Upper lobe of right lung (tissue), 1 donor: Measurements from ENCODE around the gene COA8. TPM values are rescaled to one million over a fixed set of nuclear protein-coding genes. Genes with fewer than 3 reads are reported as not detected.

Experiments
- ATAC-seq: fragments of 200-7000 bp; cut with Tn5 transposase; one replicate; pipeline ENCODE4 v1.9.1; 2020; ENCODE audit warnings: mild to moderate bottlenecking, moderate library complexity
- DNase-seq: peaks from one replicate; pipeline ENCODE4 v3.0.0-alpha.2; 2020
- H3K27ac ChIP-seq: fragments of 200-600 bp; one replicate; pipeline ENCODE4 v1.8.0; 2022
- H3K27me3 ChIP-seq: fragments of 200-600 bp; one replicate; pipeline ENCODE4 v1.8.0; 2022; ENCODE audit warnings: mild to moderate bottlenecking
- H3K36me3 ChIP-seq: fragments of 200-600 bp; one replicate; pipeline ENCODE4 v1.8.0; 2022
- H3K4me1 ChIP-seq: fragments of 200-600 bp; one replicate; pipeline ENCODE4 v1.8.0; 2022
- H3K4me3 ChIP-seq: fragments of 200-600 bp; one replicate; pipeline ENCODE4 v1.8.0; 2022; ENCODE audit warnings: mild to moderate bottlenecking
- H3K9me3 ChIP-seq: fragments of 200-600 bp; one replicate; pipeline ENCODE4 v1.8.0; 2022
- intact Hi-C: fragments of 100-400 bp; cut with DNase I; formaldehyde crosslinking; loops from one replicate; pipeline ENCODE4 v1.11.0; 2022
- total RNA-seq: library from RNA; stranded (reverse); fragmentation: NEBNext Ultra II Directional; extraction: Animal tissue kit (Norgen Biotek cat#: 25700); gene quantifications from one replicate; pipeline ENCODE4 v1.2.1, GENCODE V29; 2021
- TF ChIP-seq, protein P1 (sequence below): fragments of 200-600 bp; IDR thresholded peaks from one replicate; pipeline ENCODE4 v1.8.0; 2022; ENCODE audit warnings: antibody characterized with exemption
- donor health status: DM: no; HTN: yes; CAD: no; lungs with severe emphysema.

COA8 gene
- total RNA-seq, 1 donor from 2014 or later: 29.7 TPM

DNA sequence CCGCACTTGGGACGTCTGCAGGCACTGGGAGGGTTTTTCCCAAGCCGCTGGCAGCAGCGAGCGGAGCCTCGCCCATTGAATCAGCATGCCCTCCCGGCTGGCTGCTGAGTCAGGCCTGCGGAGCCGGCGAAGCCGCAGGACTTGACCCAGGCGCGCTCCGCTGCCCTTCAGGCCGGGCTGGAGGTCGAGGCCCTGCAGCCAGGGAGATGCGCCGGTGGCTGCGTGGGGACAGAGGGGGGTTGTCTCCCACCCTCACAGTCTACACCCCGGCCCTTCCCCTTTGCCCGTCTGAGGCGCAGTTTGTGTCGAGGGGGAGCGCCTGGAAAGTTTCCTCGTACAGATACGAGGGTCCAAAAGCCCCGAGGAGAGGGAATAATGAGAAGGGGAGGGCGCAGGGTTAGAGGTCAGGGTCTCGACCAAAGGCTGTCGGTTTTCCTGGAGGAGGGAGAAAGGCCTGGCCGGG, 65.5 kb downstream of the COA8 start:
- Histone ChIP-seq H3K36me3 (no peaks in the 10 kb centered on the region), H3K4me1 (peaks cover 63% of the 10 kb centered on the region), H3K27ac (peak overlapping the region; percentile 98), H3K4me3 (peak overlapping the region; percentile 96), H3K9me3 (no peaks in the 10 kb centered on the region), H3K27me3 (no peaks in the 10 kb centered on the region)
- peak; percentile 90 for DNase-seq
- intact Hi-C loops: no loop called here
- TF ChIP-seq, protein P1, sequence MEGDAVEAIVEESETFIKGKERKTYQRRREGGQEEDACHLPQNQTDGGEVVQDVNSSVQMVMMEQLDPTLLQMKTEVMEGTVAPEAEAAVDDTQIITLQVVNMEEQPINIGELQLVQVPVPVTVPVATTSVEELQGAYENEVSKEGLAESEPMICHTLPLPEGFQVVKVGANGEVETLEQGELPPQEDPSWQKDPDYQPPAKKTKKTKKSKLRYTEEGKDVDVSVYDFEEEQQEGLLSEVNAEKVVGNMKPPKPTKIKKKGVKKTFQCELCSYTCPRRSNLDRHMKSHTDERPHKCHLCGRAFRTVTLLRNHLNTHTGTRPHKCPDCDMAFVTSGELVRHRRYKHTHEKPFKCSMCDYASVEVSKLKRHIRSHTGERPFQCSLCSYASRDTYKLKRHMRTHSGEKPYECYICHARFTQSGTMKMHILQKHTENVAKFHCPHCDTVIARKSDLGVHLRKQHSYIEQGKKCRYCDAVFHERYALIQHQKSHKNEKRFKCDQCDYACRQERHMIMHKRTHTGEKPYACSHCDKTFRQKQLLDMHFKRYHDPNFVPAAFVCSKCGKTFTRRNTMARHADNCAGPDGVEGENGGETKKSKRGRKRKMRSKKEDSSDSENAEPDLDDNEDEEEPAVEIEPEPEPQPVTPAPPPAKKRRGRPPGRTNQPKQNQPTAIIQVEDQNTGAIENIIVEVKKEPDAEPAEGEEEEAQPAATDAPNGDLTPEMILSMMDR: no peak
- peak; percentile 63 for ATAC-seq

DNA sequence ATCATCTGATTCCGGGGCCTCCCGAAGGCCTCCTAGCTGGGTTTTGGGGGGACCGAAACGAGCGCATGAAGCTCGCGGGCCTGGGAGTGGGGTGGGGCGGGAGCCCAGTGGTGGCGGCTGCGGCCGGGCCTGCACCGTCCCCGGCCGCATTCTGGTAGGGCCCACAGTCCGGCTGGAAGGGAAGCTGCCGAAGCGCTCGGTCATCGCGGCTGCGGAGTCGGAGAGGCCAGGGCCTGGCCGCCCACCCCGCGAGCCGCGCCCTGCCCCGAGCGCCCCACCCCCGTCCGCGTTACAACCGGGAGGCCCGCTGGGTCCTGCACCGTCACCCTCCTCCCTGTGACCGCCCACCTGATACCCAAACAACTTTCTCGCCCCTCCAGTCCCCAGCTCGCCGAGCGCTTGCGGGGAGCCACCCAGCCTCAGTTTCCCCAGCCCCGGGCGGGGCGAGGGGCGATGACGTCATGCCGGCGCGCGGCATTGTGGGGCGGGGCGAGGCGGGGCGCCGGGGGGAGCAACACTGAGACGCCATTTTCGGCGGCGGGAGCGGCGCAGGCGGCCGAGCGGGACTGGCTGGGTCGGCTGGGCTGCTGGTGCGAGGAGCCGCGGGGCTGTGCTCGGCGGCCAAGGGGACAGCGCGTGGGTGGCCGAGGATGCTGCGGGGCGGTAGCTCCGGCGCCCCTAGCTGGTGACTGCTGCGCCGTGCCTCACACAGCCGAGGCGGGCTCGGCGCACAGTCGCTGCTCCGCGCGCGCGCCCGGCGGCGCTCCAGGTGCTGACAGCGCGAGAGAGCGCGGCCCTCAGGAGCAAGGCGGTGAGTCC, 66.1 kb downstream of the COA8 start, which contains the start of gene KLC1:
TSS of gene KLC1 (plus strand) at position 528 of the 819 bp plus-strand sequence. CDS start 25,354 bp downstream, outside the sequence.
- DNase-seq: peak; percentile 93
- TF ChIP-seq, protein P1: no peak
- Histone ChIP-seq H3K27me3 (no peaks in the 10 kb centered on the region), H3K9me3 (no peaks in the 10 kb centered on the region), H3K27ac (peak within 1 kb of the TSS; percentile 98), H3K4me1 (peaks cover 63% of the 10 kb centered on the region), H3K36me3 (no peaks in the 10 kb centered on the region), H3K4me3 (peak within 1 kb of the TSS; percentile 96)
- intact Hi-C loops: no loop called here
- ATAC-seq: peak; percentile 87

DNA sequence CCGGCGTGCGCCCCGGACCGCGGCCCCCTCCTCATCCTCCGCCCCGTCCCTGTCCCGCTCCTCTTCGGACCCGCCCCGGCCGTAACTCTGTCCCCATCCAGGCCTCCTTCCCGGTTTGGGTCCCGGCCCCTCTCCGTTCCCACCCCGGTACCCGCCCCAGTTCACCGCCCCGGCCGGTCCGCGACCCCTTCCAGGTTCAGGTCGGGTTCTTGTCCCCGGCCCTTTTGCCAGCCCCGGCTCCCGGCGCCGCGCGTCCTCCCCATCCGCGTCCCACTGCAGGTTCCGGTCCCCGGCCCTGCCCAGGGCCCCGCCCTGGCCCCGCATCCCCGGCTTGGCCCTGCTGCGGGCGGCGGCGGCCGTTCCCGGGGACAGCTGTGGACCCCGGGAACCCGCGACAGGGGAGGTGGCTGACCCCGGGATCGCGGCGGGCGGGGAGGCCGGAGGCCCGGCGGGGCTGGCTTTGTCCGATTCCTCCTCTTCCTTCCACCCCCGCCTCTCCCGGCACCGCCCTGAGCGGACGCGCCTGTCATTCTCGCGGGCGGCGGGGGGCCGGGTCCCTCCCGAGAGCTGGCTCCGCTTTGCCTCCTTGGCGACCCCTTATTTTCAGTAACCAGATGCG, 66.9 kb downstream of the COA8 start:
- DNase-seq (peak; percentile 80), ATAC-seq (peak; percentile 52)
- TF ChIP-seq, protein P1: no peak
- Histone ChIP-seq H3K27ac (peak overlapping the region; percentile 98), H3K4me1 (peaks cover 58% of the 10 kb centered on the region), H3K36me3 (peaks cover under 1% of the 10 kb centered on the region), H3K9me3 (no peaks in the 10 kb centered on the region), H3K27me3 (no peaks in the 10 kb centered on the region), H3K4me3 (peak overlapping the region; percentile 96)
- intact Hi-C loops: no loop called here

DNA sequence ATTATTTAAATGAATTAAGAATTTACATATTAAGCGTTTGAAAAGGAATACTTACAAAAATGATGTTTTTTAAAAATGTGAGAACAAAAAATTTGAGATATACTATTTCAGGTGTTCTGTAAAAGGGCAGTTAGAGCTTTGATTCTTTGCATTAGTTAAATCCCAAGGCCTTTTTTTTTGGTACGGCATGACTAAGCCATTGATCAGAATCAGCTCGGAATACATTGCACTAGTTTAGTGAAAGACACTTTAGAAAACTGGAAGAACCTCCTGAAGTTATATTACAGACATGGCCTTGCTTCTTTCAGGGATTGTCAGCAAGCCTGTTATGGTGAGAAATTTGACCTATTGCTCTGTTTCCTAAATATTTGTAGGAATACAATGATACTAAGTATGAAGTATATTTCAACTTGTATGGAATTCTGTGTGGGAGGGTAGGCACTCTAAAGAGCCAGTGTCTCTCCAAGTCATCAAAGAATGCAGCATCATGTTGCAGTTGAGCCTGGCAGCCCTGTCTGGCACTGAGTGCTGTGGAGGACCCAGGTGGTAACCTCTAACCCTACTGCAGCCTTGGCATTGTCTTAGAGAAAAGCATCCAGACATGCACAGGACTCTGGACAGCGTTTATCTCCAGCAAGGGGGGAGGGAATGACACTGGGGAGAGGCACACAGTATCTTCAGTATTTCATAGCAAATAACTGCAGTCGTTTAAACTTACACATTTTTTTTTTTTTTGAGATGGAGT, 67.8 kb downstream of the COA8 start:
- TF ChIP-seq, protein P1: no peak
- no peaks in the 10 kb centered on the region for H3K27me3 ChIP-seq
- ATAC-seq (no peak), DNase-seq (no peak)
- peaks cover 56% of the 10 kb centered on the region for H3K4me1 ChIP-seq
- intact Hi-C loops: no loop called here
- H3K27ac ChIP-seq: no peak overlapping the region
- H3K4me3 ChIP-seq: peak overlapping the region; percentile 96
- H3K36me3 ChIP-seq: peaks cover 6% of the 10 kb centered on the region
- no peaks in the 10 kb centered on the region for H3K9me3 ChIP-seq

DNA sequence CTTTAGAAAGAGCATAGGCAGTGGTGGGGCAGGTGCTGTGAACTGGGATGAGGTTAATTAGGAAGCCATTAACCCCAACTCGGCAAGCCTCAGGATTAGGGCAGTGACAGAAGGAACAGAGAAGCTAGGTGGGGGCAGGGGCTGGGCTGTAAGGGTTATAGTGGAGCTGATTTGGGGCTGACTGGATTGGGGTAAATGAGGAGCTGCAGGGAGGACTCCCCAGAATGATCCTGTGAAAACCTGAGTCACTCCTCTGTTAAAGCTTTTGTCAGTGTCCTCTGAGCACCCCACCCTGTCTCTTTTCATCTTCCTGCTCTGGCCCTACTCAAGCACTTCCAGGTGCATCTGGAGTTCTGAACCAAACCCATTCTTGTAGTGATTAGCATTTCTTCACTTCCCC, 70.6 kb downstream of the COA8 start:
- peaks cover 12% of the 10 kb centered on the region for H3K36me3 ChIP-seq
- TF ChIP-seq, protein P1: no peak
- H3K27ac ChIP-seq: no peak overlapping the region
- no peak for ATAC-seq
- intact Hi-C loops: no loop called here
- H3K4me3 ChIP-seq: no peak overlapping the region
- H3K27me3 ChIP-seq: no peaks in the 10 kb centered on the region
- H3K4me1 ChIP-seq: peaks cover 55% of the 10 kb centered on the region
- DNase-seq: no peak
- no peaks in the 10 kb centered on the region for H3K9me3 ChIP-seq
